Liver (tissue), 9 donors: Measurements from ENCODE around the gene TMEM163. TPM values are rescaled to one million over a fixed set of nuclear protein-coding genes. Genes with fewer than 3 reads are reported as not detected.

Experiments
- DNase-seq: peaks from one replicate; pipeline ENCODE4 v3.0.0-alpha.2; 2017; ENCODE audit warnings: low spot score
- H3K27ac ChIP-seq, 2 donors: one replicate each; pipeline ENCODE4 v1.7.0; 2013; ENCODE audit warnings: inconsistent platforms in 2 of 2, low read length in 2 of 2, control low read depth in 1 of 2, low read depth in 1 of 2, mild to moderate bottlenecking in 1 of 2
- H3K27me3 ChIP-seq, 4 donors: one replicate each; pipeline versions ENCODE4 v1.6.1 to v1.7.0; 2013; ENCODE audit warnings: low read length in 3 of 4, inconsistent platforms in 1 of 4, mild to moderate bottlenecking in 1 of 4, moderate library complexity in 1 of 4; ENCODE audit not compliant: control insufficient read depth in 4 of 4, insufficient read depth in 4 of 4
- H3K36me3 ChIP-seq, 4 donors: one replicate each; pipeline versions ENCODE4 v1.6.1 to v1.7.0; 2013; ENCODE audit warnings: low read length in 3 of 4, mild to moderate bottlenecking in 3 of 4, low read depth in 1 of 4, moderate library complexity in 1 of 4; ENCODE audit not compliant: control insufficient read depth in 4 of 4, insufficient read depth in 3 of 4
- H3K4me1 ChIP-seq, 4 donors: one replicate each; pipeline versions ENCODE4 v1.6.1 to v1.7.0; 2013; ENCODE audit warnings: low read length in 3 of 4, mild to moderate bottlenecking in 3 of 4, moderate library complexity in 1 of 4; ENCODE audit not compliant: control insufficient read depth in 4 of 4, insufficient read depth in 4 of 4
- H3K4me3 ChIP-seq, 3 donors: one replicate each; pipeline versions ENCODE4 v1.6.1 to v1.7.0; 2013; ENCODE audit warnings: low read length in 3 of 3, control low read depth in 1 of 3, low read depth in 1 of 3, mild to moderate bottlenecking in 1 of 3
- H3K9ac ChIP-seq, 2 donors: one replicate each; pipeline ENCODE4 v1.7.0; 2013; ENCODE audit warnings: low read length in 2 of 2, mild to moderate bottlenecking in 2 of 2, moderate library complexity in 2 of 2, control low read depth in 1 of 2, low read depth in 1 of 2
- H3K9me3 ChIP-seq, 4 donors: one replicate each; pipeline versions ENCODE4 v1.6.1 to v1.7.0; 2013; ENCODE audit warnings: low read length in 3 of 4; ENCODE audit not compliant: control insufficient read depth in 4 of 4
- EGR1 ChIP-seq, 2 donors: IDR thresholded peaks; 2 replicates each; pipeline ENCODE4 v1.6.1; 2016 to 2018; ENCODE audit warnings: antibody characterized with exemption in 2 of 2, low read depth in 2 of 2
- FOXA1 ChIP-seq: IDR thresholded peaks from 2 replicates; pipeline ENCODE4 v1.6.1; 2016; ENCODE audit warnings: antibody characterized with exemption
- FOXA2 ChIP-seq: IDR thresholded peaks from 2 replicates; pipeline ENCODE4 v1.6.1; 2016; ENCODE audit warnings: antibody characterized with exemption
- HNF4A ChIP-seq, 2 donors: conservative IDR thresholded peaks; 2 replicates each; pipeline ENCODE4 v1.6.1; 2016; ENCODE audit warnings: antibody characterized with exemption in 2 of 2, mild to moderate bottlenecking in 2 of 2
- HNF4G ChIP-seq: IDR thresholded peaks from 2 replicates; pipeline ENCODE4 v1.6.1; 2016; ENCODE audit warnings: antibody characterized with exemption
- JUND ChIP-seq, 2 donors: IDR thresholded peaks; 2 replicates each; pipeline ENCODE4 v1.6.1; 2016; ENCODE audit warnings: antibody characterized with exemption in 2 of 2
- MAX ChIP-seq: IDR thresholded peaks from 2 replicates; pipeline ENCODE4 v1.6.1; 2016; ENCODE audit warnings: antibody characterized with exemption
- NR2F2 ChIP-seq: IDR thresholded peaks from 2 replicates; pipeline ENCODE4 v1.6.1; 2016; ENCODE audit warnings: antibody characterized with exemption
- REST ChIP-seq: IDR thresholded peaks from 2 replicates; pipeline ENCODE4 v1.6.1; 2016; ENCODE audit warnings: antibody characterized with exemption, mild to moderate bottlenecking
- RXRA ChIP-seq, 2 donors: IDR thresholded peaks; 2 replicates each; pipeline ENCODE4 v1.6.1; 2017 to 2018; ENCODE audit warnings: antibody characterized with exemption in 2 of 2, mild to moderate bottlenecking in 1 of 2
- SP1 ChIP-seq: IDR thresholded peaks from 2 replicates; pipeline ENCODE4 v1.6.1; 2018; ENCODE audit warnings: antibody characterized with exemption, mild to moderate bottlenecking
- TAF1 ChIP-seq: conservative IDR thresholded peaks from 2 replicates; pipeline ENCODE4 v1.6.1; 2016; ENCODE audit warnings: antibody characterized with exemption, mild to moderate bottlenecking
- YY1 ChIP-seq: IDR thresholded peaks from 2 replicates; pipeline ENCODE4 v1.6.1; 2016; ENCODE audit warnings: antibody characterized with exemption, mild to moderate bottlenecking
- ZBTB33 ChIP-seq: IDR thresholded peaks from 2 replicates; pipeline ENCODE4 v1.6.1; 2016; ENCODE audit warnings: antibody characterized with exemption
- WGBS: extraction: QIAGEN DNeasy Blood & Tissue Kit; methylation state at CpG from one replicate; pipeline ENCODE4 v1.1.7; 2013; 5-methylcytosine and 5-hydroxymethylcytosine counted together
- polyA plus RNA-seq, 2 donors: library from polyadenylated mRNA; stranded (reverse) in 1 of 2; unstranded in 1 of 2; fragments of 200-250 nt in 1 of 2; fragments of >200 nt in 1 of 2; fragmentation: Nextera tagmentation in 1 of 2; extraction: Ambion mirVana in 1 of 2; gene quantifications; one replicate each; pipeline versions ENCODE4 v1.2.1 to v1.2.3, GENCODE V29; 2013 to 2015
- total RNA-seq, 2 donors: library from RNA; depleted of rRNA; stranded (reverse); fragments of >200 nt; gene quantifications; one replicate each; pipeline ENCODE4 v1.2.3, GENCODE V29; 2014
- TF ChIP-seq, protein P1 (sequence below): fragments of 150-350 bp; IDR thresholded peaks from 2 replicates; pipeline ENCODE4 v1.5.1; 2017; ENCODE audit warnings: improper control_type of control experiment, low read depth, low read length; ENCODE audit not compliant: missing input control
- TF ChIP-seq, protein P2 (sequence below): IDR thresholded peaks from 2 replicates; pipeline ENCODE4 v1.6.1; 2016; ENCODE audit warnings: antibody characterized with exemption
- donor health status: healthy.
- donor health status: healthy.
- donor health status: healthy.
- donor health status: healthy.
- donor health status: healthy.

TMEM163 gene
- total and polyA plus RNA-seq, 4 donors = 0.08 to 0.48 (median 0.25) TPM

DNA sequence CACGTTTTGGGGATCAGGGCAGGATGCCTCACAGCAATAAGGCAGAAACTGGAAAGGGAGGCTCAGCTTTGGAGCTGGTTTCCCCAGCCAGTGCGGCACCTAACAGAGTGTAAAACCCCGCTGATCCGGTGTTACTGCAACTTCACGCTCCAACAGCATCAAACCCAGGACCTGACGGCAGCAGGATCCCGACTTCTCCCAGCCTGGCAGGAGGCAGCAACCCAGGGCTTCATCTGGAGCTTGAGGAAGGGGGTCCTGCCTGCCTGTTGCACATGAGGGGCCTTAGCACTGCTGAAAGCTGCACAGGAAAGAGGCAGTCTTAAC, 255.1 kb downstream of the TMEM163 start:
- 92% methylated on average over 7 of the region's 7 CpGs for WGBS
- no peak for DNase-seq
- Histone ChIP-seq H3K4me3 (no peak overlapping the region), H3K9ac (no peak overlapping the region), H3K9me3 (no peaks in the 10 kb centered on the region), H3K4me1 (peaks cover 0 to 3% (median 0%) of the 10 kb centered on the region in 4 donors), H3K27me3 (no peaks in the 10 kb centered on the region), H3K36me3 (no peaks in the 10 kb centered on the region), H3K27ac (no peak overlapping the region)
- no peak for TF ChIP-seq FOXA2
- no peak for TF ChIP-seq HNF4G
- no peak for TF ChIP-seq TAF1
- TF ChIP-seq, protein P1, sequence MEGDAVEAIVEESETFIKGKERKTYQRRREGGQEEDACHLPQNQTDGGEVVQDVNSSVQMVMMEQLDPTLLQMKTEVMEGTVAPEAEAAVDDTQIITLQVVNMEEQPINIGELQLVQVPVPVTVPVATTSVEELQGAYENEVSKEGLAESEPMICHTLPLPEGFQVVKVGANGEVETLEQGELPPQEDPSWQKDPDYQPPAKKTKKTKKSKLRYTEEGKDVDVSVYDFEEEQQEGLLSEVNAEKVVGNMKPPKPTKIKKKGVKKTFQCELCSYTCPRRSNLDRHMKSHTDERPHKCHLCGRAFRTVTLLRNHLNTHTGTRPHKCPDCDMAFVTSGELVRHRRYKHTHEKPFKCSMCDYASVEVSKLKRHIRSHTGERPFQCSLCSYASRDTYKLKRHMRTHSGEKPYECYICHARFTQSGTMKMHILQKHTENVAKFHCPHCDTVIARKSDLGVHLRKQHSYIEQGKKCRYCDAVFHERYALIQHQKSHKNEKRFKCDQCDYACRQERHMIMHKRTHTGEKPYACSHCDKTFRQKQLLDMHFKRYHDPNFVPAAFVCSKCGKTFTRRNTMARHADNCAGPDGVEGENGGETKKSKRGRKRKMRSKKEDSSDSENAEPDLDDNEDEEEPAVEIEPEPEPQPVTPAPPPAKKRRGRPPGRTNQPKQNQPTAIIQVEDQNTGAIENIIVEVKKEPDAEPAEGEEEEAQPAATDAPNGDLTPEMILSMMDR = no peak
- no peak for TF ChIP-seq REST
- no peak for TF ChIP-seq ZBTB33
- no peak for TF ChIP-seq HNF4A (conservative IDR thresholded peaks at IDR 0.05)
- no peak for TF ChIP-seq FOXA1
- no peak for TF ChIP-seq YY1
- no peak for TF ChIP-seq SP1
- TF ChIP-seq RXRA (IDR thresholded peaks at IDR 0.05) = no peak
- TF ChIP-seq JUND (IDR thresholded peaks at IDR 0.05) = no peak
- no peak for TF ChIP-seq NR2F2
- TF ChIP-seq EGR1 (IDR thresholded peaks at IDR 0.05; ENCODE audit: low read depth in 2 of 2) = no peak
- TF ChIP-seq MAX = no peak
- TF ChIP-seq, protein P2, sequence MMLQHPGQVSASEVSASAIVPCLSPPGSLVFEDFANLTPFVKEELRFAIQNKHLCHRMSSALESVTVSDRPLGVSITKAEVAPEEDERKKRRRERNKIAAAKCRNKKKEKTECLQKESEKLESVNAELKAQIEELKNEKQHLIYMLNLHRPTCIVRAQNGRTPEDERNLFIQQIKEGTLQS = no peak
